Progenitor cell of endocrine pancreas (in vitro differentiated cells): ENCODE measurements around the gene RAB19. TPM values are rescaled to one million over a fixed set of nuclear protein-coding genes. Genes with fewer than 3 reads are reported as not detected.

Source experiments
- DNase-seq: peaks from one replicate; pipeline ENCODE4 v3.0.0; 2021; ENCODE audit warnings: low spot score; ENCODE audit not compliant: unreplicated experiment
- H3K27ac Mint-ChIP-seq: 2 replicates; pipeline ENCODE4 v1.8.0; 2021; ENCODE audit warnings: mild to moderate bottlenecking, moderate library complexity, mixed read lengths
- H3K27me3 Mint-ChIP-seq: 2 replicates; pipeline ENCODE4 v1.8.0; 2021; ENCODE audit warnings: mixed read lengths
- H3K36me3 Mint-ChIP-seq: 2 replicates; pipeline ENCODE4 v1.8.0; 2022; ENCODE audit warnings: mixed read lengths; ENCODE audit not compliant: insufficient read depth
- H3K4me1 Mint-ChIP-seq: 2 replicates; pipeline ENCODE4 v1.8.0; 2021; ENCODE audit warnings: low read depth, mixed read lengths
- H3K4me3 Mint-ChIP-seq: 2 replicates; pipeline ENCODE4 v1.8.0; 2021; ENCODE audit warnings: low read depth, mild to moderate bottlenecking, moderate library complexity, mixed read lengths
- H3K9me3 Mint-ChIP-seq: 2 replicates; pipeline ENCODE4 v1.8.0; 2021; ENCODE audit warnings: low read depth, mixed read lengths
- total RNA-seq: library from RNA; stranded (reverse); gene quantifications from 2 replicates; pipeline ENCODE4 v1.2.1, GENCODE V29; 2021
- TF ChIP-seq, protein P1 (sequence below): fragments of 200-600 bp; sonication (generic); IDR thresholded peaks from one replicate; pipeline ENCODE4 v1.5.0; 2021; ENCODE audit warnings: antibody characterized with exemption, mild to moderate bottlenecking; ENCODE audit not compliant: unreplicated experiment

The RAB19 gene
- total RNA-seq, 1 donor from 2014 or later: 14.0 TPM

DNA sequence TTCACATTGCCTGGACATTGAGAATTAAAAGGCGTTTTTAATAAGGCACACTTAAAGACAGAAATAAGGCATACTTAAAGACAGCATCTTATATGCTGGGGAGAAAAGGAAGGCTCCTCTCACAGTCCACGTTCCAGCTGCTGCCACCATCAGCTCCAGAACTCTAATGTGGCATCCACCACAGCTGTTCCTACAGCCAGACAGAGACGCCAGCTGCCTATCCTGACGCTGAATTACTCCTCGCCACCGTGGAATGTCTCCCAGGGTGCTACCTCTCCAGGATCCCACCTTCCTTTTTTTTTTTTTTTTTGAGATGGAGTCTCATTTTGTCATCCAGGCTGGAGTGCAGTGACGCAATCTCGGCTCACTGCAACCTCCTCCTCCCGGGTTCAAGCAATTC lies 36.3 kb upstream of the RAB19 start:
- no peak for DNase-seq
- peaks cover 3% of the 10 kb centered on the region for H3K4me1 Mint-ChIP-seq
- no peak overlapping the region for H3K4me3 Mint-ChIP-seq
- H3K27ac Mint-ChIP-seq: peak overlapping the region; percentile 24
- peaks cover 23% of the 10 kb centered on the region for H3K36me3 Mint-ChIP-seq
- H3K9me3 Mint-ChIP-seq: peaks cover 3% of the 10 kb centered on the region
- TF ChIP-seq, protein P1, sequence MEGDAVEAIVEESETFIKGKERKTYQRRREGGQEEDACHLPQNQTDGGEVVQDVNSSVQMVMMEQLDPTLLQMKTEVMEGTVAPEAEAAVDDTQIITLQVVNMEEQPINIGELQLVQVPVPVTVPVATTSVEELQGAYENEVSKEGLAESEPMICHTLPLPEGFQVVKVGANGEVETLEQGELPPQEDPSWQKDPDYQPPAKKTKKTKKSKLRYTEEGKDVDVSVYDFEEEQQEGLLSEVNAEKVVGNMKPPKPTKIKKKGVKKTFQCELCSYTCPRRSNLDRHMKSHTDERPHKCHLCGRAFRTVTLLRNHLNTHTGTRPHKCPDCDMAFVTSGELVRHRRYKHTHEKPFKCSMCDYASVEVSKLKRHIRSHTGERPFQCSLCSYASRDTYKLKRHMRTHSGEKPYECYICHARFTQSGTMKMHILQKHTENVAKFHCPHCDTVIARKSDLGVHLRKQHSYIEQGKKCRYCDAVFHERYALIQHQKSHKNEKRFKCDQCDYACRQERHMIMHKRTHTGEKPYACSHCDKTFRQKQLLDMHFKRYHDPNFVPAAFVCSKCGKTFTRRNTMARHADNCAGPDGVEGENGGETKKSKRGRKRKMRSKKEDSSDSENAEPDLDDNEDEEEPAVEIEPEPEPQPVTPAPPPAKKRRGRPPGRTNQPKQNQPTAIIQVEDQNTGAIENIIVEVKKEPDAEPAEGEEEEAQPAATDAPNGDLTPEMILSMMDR: no peak
- H3K27me3 Mint-ChIP-seq: no peaks in the 10 kb centered on the region

DNA sequence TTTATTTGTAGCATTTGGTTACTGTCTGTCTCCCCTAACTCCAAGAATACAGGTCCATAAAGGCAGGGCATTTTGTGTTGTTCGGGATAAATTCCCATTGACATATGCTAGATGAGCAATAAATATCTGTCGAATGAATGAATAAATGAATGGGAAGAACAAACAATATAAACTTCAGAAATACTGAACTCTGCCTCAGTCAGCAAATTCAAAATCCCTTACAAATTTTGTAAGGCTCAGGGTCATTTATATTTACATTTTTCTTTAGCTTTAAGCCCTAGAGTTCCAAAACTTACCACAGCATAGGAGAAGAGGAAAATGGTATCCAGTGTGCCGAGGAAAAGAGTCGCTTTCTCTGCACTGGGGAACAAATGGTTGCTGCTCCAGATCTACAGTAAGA lies 34.6 kb upstream of the RAB19 start:
- no peak for DNase-seq
- Mint-ChIP-seq H3K27me3 (no peaks in the 10 kb centered on the region), H3K4me3 (no peak overlapping the region), H3K36me3 (peaks cover 18% of the 10 kb centered on the region), H3K27ac (no peak overlapping the region), H3K4me1 (peaks cover 3% of the 10 kb centered on the region), H3K9me3 (peaks cover 2% of the 10 kb centered on the region)
- TF ChIP-seq, protein P1: no peak

DNA sequence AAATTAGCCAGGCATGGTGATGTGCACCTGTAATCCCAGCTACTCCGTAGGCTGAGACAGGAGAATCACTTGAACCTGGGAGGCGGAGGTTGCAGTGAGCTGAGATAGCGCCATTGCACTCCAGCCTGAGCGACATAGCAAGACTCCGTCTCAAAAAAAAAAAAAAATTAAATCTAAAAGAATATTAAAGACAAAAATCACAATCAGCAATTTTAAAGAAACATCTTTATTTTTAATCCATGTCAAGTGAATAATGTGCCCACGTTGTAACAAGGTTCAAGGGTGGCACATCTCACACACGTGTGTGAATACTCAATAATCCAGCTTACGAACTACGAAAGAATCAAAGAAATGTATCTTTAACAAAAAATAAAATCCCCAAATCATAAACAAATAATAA lies 28.5 kb upstream of the RAB19 start:
- peaks cover 14% of the 10 kb centered on the region for H3K36me3 Mint-ChIP-seq
- H3K4me1 Mint-ChIP-seq: no peaks in the 10 kb centered on the region
- TF ChIP-seq, protein P1: no peak
- no peak overlapping the region for H3K27ac Mint-ChIP-seq
- H3K4me3 Mint-ChIP-seq: no peak overlapping the region
- H3K9me3 Mint-ChIP-seq: no peaks in the 10 kb centered on the region
- H3K27me3 Mint-ChIP-seq: no peaks in the 10 kb centered on the region
- no peak for DNase-seq

DNA sequence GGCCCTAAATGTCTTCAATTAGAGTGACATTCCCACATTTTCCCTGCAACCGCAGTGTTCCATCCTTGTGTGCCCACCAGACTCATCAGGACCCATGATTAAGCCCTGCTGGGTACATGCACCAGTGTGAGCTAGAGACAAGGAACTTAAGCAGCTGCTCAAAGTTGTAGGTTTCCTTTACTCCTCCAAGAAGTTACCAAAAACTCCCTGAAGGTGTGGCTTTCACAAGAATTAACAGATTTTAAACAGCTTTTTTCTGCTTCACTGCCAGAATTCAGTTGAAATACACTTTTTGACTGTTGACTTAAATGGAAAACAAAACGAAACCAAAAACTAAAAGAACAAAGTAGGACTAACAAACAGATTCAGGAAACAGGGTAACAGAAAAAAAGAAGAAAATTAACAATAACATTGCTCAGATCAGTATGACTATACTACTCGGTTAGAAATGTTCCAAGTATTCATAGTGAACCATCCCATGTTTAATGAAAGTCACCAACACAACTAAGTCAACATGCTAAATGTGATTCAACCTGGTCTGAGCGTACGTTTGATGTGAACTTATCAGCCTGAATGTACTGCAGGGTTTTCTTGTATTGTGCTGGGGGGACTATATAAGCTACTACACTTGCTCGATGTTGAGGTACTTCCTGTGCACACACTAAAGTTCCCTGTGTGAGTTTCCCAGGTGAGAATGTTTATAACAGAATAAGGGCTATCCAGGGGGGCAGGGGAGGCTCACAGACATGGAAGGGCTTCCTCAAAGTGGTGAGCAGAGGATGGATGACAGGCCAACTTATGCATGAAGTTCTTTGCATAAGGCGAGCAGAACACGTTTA lies 27.7 kb upstream of the RAB19 start:
- Mint-ChIP-seq H3K36me3 (peaks cover 14% of the 10 kb centered on the region), H3K4me3 (no peak overlapping the region), H3K27me3 (no peaks in the 10 kb centered on the region), H3K4me1 (no peaks in the 10 kb centered on the region), H3K9me3 (no peaks in the 10 kb centered on the region), H3K27ac (no peak overlapping the region)
- no peak for DNase-seq
- TF ChIP-seq, protein P1: no peak

DNA sequence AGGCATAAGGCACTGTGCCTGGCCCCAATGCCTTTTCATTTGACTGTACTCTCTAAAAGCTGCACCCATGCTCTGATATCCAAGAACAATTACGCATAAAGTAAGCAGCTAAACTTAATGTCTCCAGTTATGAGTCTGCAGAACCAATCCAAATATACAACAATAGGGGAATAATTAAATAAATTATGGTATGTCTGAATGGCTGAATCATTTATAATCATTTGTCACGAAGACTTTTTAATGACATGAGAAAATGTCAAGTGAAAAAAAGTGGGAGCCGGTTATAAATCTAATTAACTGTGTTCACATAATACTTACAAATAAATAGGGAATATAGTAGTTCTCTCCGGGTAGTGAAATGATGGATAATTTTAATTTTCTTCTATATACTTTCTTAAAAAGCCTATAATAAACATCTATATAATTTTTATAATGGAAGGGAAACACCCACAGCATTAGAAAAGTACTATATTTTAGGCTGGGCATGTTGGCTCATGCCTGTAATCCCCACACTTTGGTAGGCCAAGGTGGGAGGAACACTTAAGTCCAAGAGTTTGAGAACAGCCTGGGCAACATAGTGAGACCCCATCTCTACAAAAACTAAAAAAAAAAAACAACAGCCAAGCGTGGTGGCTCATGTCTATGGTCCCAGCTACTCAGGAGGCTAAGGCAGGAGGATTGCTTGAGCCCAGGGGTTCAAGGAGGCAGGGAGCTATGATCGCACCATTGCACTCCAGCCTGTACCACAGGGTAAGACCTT lies 19.7 kb upstream of the RAB19 start:
- no peak for DNase-seq
- H3K27ac Mint-ChIP-seq: no peak overlapping the region
- H3K9me3 Mint-ChIP-seq: no peaks in the 10 kb centered on the region
- H3K4me1 Mint-ChIP-seq: no peaks in the 10 kb centered on the region
- H3K27me3 Mint-ChIP-seq: no peaks in the 10 kb centered on the region
- H3K36me3 Mint-ChIP-seq: peaks cover 12% of the 10 kb centered on the region
- TF ChIP-seq, protein P1: no peak
- H3K4me3 Mint-ChIP-seq: no peak overlapping the region
